GM12873 (cell line): Measurements from ENCODE around the gene RHBDL1.

Source experiments
- TF ChIP-seq, protein P1 (sequence below): IDR thresholded peaks from 2 replicates; pipeline ENCODE4 v1.5.1; 2012; ENCODE audit warnings: low read depth, mild to moderate bottlenecking, moderate library complexity, low read length, control low read depth; ENCODE audit not compliant: insufficient read depth; ENCODE audit errors: missing control alignments

The RHBDL1 gene

DNA sequence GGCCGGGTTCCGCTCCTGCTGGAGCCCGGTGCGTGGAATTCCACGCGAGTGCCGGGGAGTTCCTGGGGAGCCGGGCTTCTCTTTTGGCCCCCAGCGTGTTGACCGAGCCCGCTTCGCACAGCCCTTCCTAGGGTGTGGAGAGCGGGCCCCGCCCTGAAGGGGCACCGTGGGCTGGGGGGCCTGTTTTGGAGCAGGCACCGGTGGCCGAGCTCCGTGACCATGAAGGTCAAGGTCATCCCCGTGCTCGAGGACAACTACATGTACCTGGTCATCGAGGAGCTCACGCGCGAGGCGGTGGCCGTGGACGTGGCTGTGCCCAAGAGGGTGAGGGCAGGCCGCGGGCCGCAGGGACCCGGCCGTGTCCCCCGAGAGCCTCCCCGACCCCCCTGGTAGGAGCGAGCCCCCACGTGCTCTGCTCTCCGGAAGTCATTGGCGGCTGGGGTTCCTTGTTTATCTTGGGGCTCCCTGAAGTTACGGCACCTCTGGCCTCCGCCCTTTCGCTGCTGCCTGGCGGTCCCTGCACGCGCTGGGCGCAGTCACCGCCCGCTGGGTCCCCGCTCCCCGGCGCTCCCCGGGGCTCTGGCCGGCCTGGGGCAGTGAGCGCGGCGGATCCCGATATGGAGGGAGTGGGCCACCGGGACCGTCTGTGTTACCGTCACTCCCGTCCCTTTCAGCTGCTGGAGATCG, 52.0 kb downstream of the RHBDL1 start:
- TF ChIP-seq, protein P1, sequence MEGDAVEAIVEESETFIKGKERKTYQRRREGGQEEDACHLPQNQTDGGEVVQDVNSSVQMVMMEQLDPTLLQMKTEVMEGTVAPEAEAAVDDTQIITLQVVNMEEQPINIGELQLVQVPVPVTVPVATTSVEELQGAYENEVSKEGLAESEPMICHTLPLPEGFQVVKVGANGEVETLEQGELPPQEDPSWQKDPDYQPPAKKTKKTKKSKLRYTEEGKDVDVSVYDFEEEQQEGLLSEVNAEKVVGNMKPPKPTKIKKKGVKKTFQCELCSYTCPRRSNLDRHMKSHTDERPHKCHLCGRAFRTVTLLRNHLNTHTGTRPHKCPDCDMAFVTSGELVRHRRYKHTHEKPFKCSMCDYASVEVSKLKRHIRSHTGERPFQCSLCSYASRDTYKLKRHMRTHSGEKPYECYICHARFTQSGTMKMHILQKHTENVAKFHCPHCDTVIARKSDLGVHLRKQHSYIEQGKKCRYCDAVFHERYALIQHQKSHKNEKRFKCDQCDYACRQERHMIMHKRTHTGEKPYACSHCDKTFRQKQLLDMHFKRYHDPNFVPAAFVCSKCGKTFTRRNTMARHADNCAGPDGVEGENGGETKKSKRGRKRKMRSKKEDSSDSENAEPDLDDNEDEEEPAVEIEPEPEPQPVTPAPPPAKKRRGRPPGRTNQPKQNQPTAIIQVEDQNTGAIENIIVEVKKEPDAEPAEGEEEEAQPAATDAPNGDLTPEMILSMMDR = no peak
